GM21381 (cell line): ENCODE results near the gene GSE1.
A peak's percentile ranks its signal among the peaks of the same experiment; 100 is the strongest.

Experiments used
- ATAC-seq: cut with Tn5 transposase; IDR thresholded peaks from one replicate; pipeline ENCODE4 v1.9.1; 2021; ENCODE audit warnings: mild to moderate bottlenecking, moderate library complexity; ENCODE audit not compliant: unreplicated experiment

The GSE1 gene

GRCh38 chr16:85674828-85675227 lies 61.7 kb downstream of the GSE1 start:
- ATAC-seq: no peak

- no peak for ATAC-seq
Observed at GRCh38 chr16:85675251-85675874, 62.2 kb downstream of the GSE1 start.

- no peak for ATAC-seq
Observed at GRCh38 chr16:85676466-85676865, 63.3 kb downstream of the GSE1 start.

- ATAC-seq: no peak
Observed at GRCh38 chr16:85677383-85677967, 64.4 kb downstream of the GSE1 start.

GRCh38 chr16:85678016-85678415 lies 64.9 kb downstream of the GSE1 start:
- no peak for ATAC-seq

- no peak for ATAC-seq
Observed at GRCh38 chr16:85678821-85679220, 65.7 kb downstream of the GSE1 start.

- no peak for ATAC-seq
Observed at GRCh38 chr16:85679870-85680269, 66.7 kb downstream of the GSE1 start.

GRCh38 chr16:85680352-85680944 lies 67.3 kb downstream of the GSE1 start:
- no peak for ATAC-seq

- no peak for ATAC-seq
Observed at GRCh38 chr16:85681255-85681654, 68.1 kb downstream of the GSE1 start.

GRCh38 chr16:85682516-85682915 lies 69.4 kb downstream of the GSE1 start:
- ATAC-seq: no peak

GRCh38 chr16:85683363-85683762 lies 70.2 kb downstream of the GSE1 start:
- ATAC-seq: no peak

- ATAC-seq: no peak
Observed at GRCh38 chr16:85685251-85685650, 72.1 kb downstream of the GSE1 start.

GRCh38 chr16:85686912-85687591 lies 73.9 kb downstream of the GSE1 start:
- no peak for ATAC-seq

- no peak for ATAC-seq
Observed at GRCh38 chr16:85687651-85688471, 74.7 kb downstream of the GSE1 start.

- peak; percentile 92 for ATAC-seq
Observed at GRCh38 chr16:85688586-85689284, 75.6 kb downstream of the GSE1 start, which contains the start of gene GINS2. Gene GINS2 (minus strand): TSS chr16:85688954. CDS start chr16:85688898, 56 bp downstream.

- ATAC-seq: no peak
Observed at GRCh38 chr16:85689285-85689949, 76.3 kb downstream of the GSE1 start.

GRCh38 chr16:85689950-85690320 lies 76.8 kb downstream of the GSE1 start:
- ATAC-seq: no peak

GRCh38 chr16:85690469-85691064 lies 77.4 kb downstream of the GSE1 start:
- ATAC-seq: no peak
